OCI-LY3 (cell line): ENCODE data around the gene PRSS33.

Source experiments
- H2AFZ ChIP-seq: fragments of 200-600, 300-600 bp; shearing (Covaris generic); 2 replicates; pipeline ENCODE4 v1.6.0; 2014; ENCODE audit warnings: antibody characterized with exemption, low read depth, low read length
- H3K27ac ChIP-seq: fragments of 200-600, 300-600 bp; sonication (generic); 2 replicates; pipeline ENCODE4 v1.5.1; 2014; ENCODE audit warnings: mild to moderate bottlenecking, low read length, moderate library complexity, mixed read lengths
- H3K27me3 ChIP-seq: fragments of 200-600, 300-600 bp; sonication (generic); 2 replicates; pipeline ENCODE4 v1.6.1; 2014; ENCODE audit warnings: low read depth, low read length, mixed read lengths
- H3K36me3 ChIP-seq: fragments of 200-600, 300-600 bp; sonication (generic); replicated peaks from 2 replicates; pipeline ENCODE3; 2014; ENCODE audit warnings: low read depth, low read length, mixed read lengths
- H3K4me1 ChIP-seq: fragments of 300-600, 200-600 bp; sonication (generic); 2 replicates; pipeline ENCODE4 v1.6.1; 2014; ENCODE audit warnings: low read length, mixed read lengths
- H3K4me2 ChIP-seq: fragments of 200-600, 300-600 bp; sonication (generic); 2 replicates; pipeline ENCODE4 v1.6.1; 2014; ENCODE audit warnings: low read length, mixed read lengths
- H3K4me3 ChIP-seq: fragments of 300-600, 200-600 bp; sonication (generic); 2 replicates; pipeline ENCODE4 v1.5.1; 2014; ENCODE audit warnings: antibody characterized with exemption, mild to moderate bottlenecking, low read length, moderate library complexity
- H3K79me2 ChIP-seq: fragments of 300-600, 200-600 bp; shearing (Covaris generic); 2 replicates; pipeline ENCODE4 v1.6.1; 2014; ENCODE audit warnings: mild to moderate bottlenecking, low read length, mixed read lengths
- H3K9ac ChIP-seq: fragments of 300-600, 200-600 bp; shearing (Covaris generic); 2 replicates; pipeline ENCODE4 v1.6.0; 2014; ENCODE audit warnings: mild to moderate bottlenecking, low read length, moderate library complexity
- H3K9me3 ChIP-seq: fragments of 200-600, 300-600 bp; shearing (Covaris generic); 2 replicates; pipeline ENCODE4 v1.6.1; 2014; ENCODE audit warnings: low read length, mixed read lengths; ENCODE audit not compliant: insufficient read depth
- H4K20me1 ChIP-seq: fragments of 200-600, 300-600 bp; sonication (generic); 2 replicates; pipeline ENCODE4 v1.6.1; 2016; ENCODE audit warnings: low read length, mixed read lengths; ENCODE audit not compliant: insufficient read depth
- CTCF ChIP-seq: fragments of 200-600, 300-600 bp; sonication (generic); IDR thresholded peaks from 2 replicates; pipeline ENCODE4 v1.5.1; 2014; ENCODE audit warnings: antibody characterized with exemption, low read length, low read depth
- EZH2phosphoT487 ChIP-seq: fragments of 200-600 bp; shearing (Covaris generic); IDR thresholded peaks from 2 replicates; pipeline ENCODE4 v1.6.1; 2018; ENCODE audit warnings: antibody characterized with exemption, mixed run types, low read depth

PRSS33 gene

GRCh38 chr16:2833776-2834175 is 46.4 kb upstream of the PRSS33 start:
- Histone ChIP-seq H3K36me3 (no peaks in the 10 kb centered on the region), H2AFZ (no peak overlapping the region), H3K9me3 (no peaks in the 10 kb centered on the region), H3K4me3 (no peak overlapping the region), H3K4me2 (no peak overlapping the region), H4K20me1 (no peaks in the 10 kb centered on the region), H3K79me2 (no peaks in the 10 kb centered on the region), H3K27me3 (no peaks in the 10 kb centered on the region), H3K9ac (no peak overlapping the region), H3K4me1 (no peaks in the 10 kb centered on the region), H3K27ac (no peak overlapping the region)
- TF ChIP-seq CTCF = no peak
- no peak for TF ChIP-seq EZH2phosphoT487

- Histone ChIP-seq H3K27ac (no peak overlapping the region), H3K27me3 (no peaks in the 10 kb centered on the region)
Measured at GRCh38 chr16:2831203-2831602, 43.8 kb upstream of the PRSS33 start.

GRCh38 chr16:2830355-2830695 is 43.0 kb upstream of the PRSS33 start:
- no peaks in the 10 kb centered on the region for H3K9me3 ChIP-seq
- H2AFZ ChIP-seq = no peak overlapping the region
- H3K4me1 ChIP-seq = no peaks in the 10 kb centered on the region
- H3K36me3 ChIP-seq = no peaks in the 10 kb centered on the region
- H3K4me2 ChIP-seq = no peak overlapping the region
- no peak overlapping the region for H3K4me3 ChIP-seq
- TF ChIP-seq CTCF (no peak), EZH2phosphoT487 (no peak)
- no peak overlapping the region for H3K27ac ChIP-seq
- H3K9ac ChIP-seq = no peak overlapping the region
- H3K27me3 ChIP-seq = no peaks in the 10 kb centered on the region
- no peaks in the 10 kb centered on the region for H4K20me1 ChIP-seq
- H3K79me2 ChIP-seq = no peaks in the 10 kb centered on the region

More at GRCh38 chr16:2831203-2831602, 43.8 kb upstream of the PRSS33 start:
- no peak overlapping the region for H3K4me3 ChIP-seq
- no peak overlapping the region for H2AFZ ChIP-seq
- H3K9me3 ChIP-seq = no peaks in the 10 kb centered on the region
- H4K20me1 ChIP-seq = no peaks in the 10 kb centered on the region
- no peak overlapping the region for H3K9ac ChIP-seq
- H3K4me2 ChIP-seq = no peak overlapping the region
- no peak for TF ChIP-seq CTCF
- TF ChIP-seq EZH2phosphoT487 = no peak
- no peaks in the 10 kb centered on the region for H3K79me2 ChIP-seq
- H3K36me3 ChIP-seq = no peaks in the 10 kb centered on the region
- no peaks in the 10 kb centered on the region for H3K4me1 ChIP-seq

- no peak within 1 kb of the TSS for H2AFZ ChIP-seq
- H3K27ac ChIP-seq = no peak within 1 kb of the TSS
- no peak within 1 kb of the TSS for H3K4me3 ChIP-seq
- TF ChIP-seq EZH2phosphoT487 = no peak
- no peak for TF ChIP-seq CTCF
- no peaks in the 10 kb centered on the region for H4K20me1 ChIP-seq
- H3K4me2 ChIP-seq = no peak within 1 kb of the TSS
- no peaks in the 10 kb centered on the region for H3K9me3 ChIP-seq
- H3K4me1 ChIP-seq = no peaks in the 10 kb centered on the region
- no peak within 1 kb of the TSS for H3K9ac ChIP-seq
- no peaks in the 10 kb centered on the region for H3K27me3 ChIP-seq
- no peaks in the 10 kb centered on the region for H3K79me2 ChIP-seq
- no peaks in the 10 kb centered on the region for H3K36me3 ChIP-seq
Measured at GRCh38 chr16:2829501-2830354, 42.4 kb upstream of the PRSS33 start, which contains the start of gene ZG16B. TSS of gene ZG16B (plus strand) at chr16:2830303. CDS start at chr16:2830442, 139 bp downstream.
